Upper lobe of left lung (tissue), 6 donors: ENCODE data around the gene PTPRN2. TPM values are rescaled to one million over a fixed set of nuclear protein-coding genes. Genes with fewer than 3 reads are reported as not detected.

Experiments
- ATAC-seq, 2 donors: fragments of 200-7000 bp; cut with Tn5 transposase; one replicate each; pipeline ENCODE4 v1.9.1; 2022; ENCODE audit warnings: mild to moderate bottlenecking in 2 of 2, moderate library complexity in 2 of 2; ENCODE audit not compliant: low FRiP score in 2 of 2
- DNase-seq, 2 donors: peaks; one replicate each; pipeline ENCODE4 v3.0.0-alpha.2; 2019 to 2020
- H3K27ac ChIP-seq, 4 donors: fragments of 200-600 bp; sonication (generic); one replicate each; pipeline ENCODE4 v1.5.1; 2016 to 2019
- H3K27me3 ChIP-seq, 4 donors: fragments of 200-600 bp; sonication (generic); one replicate each; pipeline ENCODE4 v1.5.1; 2017 to 2019
- H3K36me3 ChIP-seq, 4 donors: fragments of 200-600 bp; sonication (generic); one replicate each; pipeline ENCODE4 v1.5.1; 2016 to 2019
- H3K4me1 ChIP-seq, 4 donors: fragments of 200-600 bp; sonication (generic); one replicate each; pipeline ENCODE4 v1.5.1; 2018 to 2019
- H3K4me3 ChIP-seq, 4 donors: fragments of 200-600 bp; sonication (generic); one replicate each; pipeline ENCODE4 v1.5.1; 2017 to 2019; ENCODE audit warnings: mild to moderate bottlenecking in 2 of 4, moderate library complexity in 1 of 4
- H3K9me3 ChIP-seq, 4 donors: fragments of 200-600 bp; sonication (generic); one replicate each; pipeline ENCODE4 v1.5.1; 2018 to 2019
- CTCF ChIP-seq, 6 experiments: fragments of 450-650 bp in 4 of 6; fragments of 200-600 bp in 2 of 6; sonication (generic) in 2 of 6; IDR thresholded peaks; one replicate each; pipeline ENCODE4 v1.5.1; 2016 to 2019; ENCODE audit warnings: antibody characterized with exemption in 6 of 6
- EP300 ChIP-seq, 4 donors: sonication (generic); formaldehyde crosslinking; IDR thresholded peaks; one replicate each; pipeline ENCODE4 v1.5.1; 2017; ENCODE audit warnings: antibody characterized with exemption in 4 of 4, control low read depth in 2 of 4
- POLR2A ChIP-seq, 4 donors: fragments of 450-650 bp; IDR thresholded peaks; one replicate each; pipeline ENCODE4 v1.5.1; 2016 to 2017; ENCODE audit warnings: antibody characterized with exemption in 4 of 4, mild to moderate bottlenecking in 2 of 4
- POLR2AphosphoS5 ChIP-seq, 2 donors: sonication (generic); formaldehyde crosslinking; IDR thresholded peaks; one replicate each; pipeline ENCODE4 v1.5.1; 2017; ENCODE audit warnings: antibody characterized with exemption in 2 of 2
- WGBS, 2 donors: methylation state at CpG; one replicate each; pipeline ENCODE4 v1.1.5; 2017 to 2018; 5-methylcytosine and 5-hydroxymethylcytosine counted together
- total RNA-seq, 6 donors: library from RNA; depleted of rRNA in 4 of 6; stranded (reverse); fragments of >200 nt in 4 of 6; gene quantifications; one replicate each; pipeline versions ENCODE4 v1.1.0 to v1.2.1, GENCODE V29; 2016 to 2021
- donor health status: DM: no; HTN: no; CAD: no; lungs with moderate emphysema.
- donor health status: DM: no; HTN: yes; CAD: no; lungs with severe emphysema.

The PTPRN2 gene
- total RNA-seq, 6 donors from 2014 or later, result 3.3 to 7.9 (median 5.2) TPM

- Histone ChIP-seq H3K27me3 (no peaks in the 10 kb centered on the region), H3K36me3 (no peaks in the 10 kb centered on the region), H3K9me3 (peaks cover 4 to 13% (median 11%) of the 10 kb centered on the region in 4 donors), H3K4me1 (no peaks in the 10 kb centered on the region), H3K27ac (no peak overlapping the region), H3K4me3 (no peak overlapping the region)
- 87 to 91% methylated on average over 26 to 28 of the region's 28 CpGs for WGBS, 2 donors
- no peak for ATAC-seq
- no peak for DNase-seq
- no peak for TF ChIP-seq CTCF (IDR thresholded peaks at IDR 0.05)
Measured at GRCh38 chr7:158501393-158502067, 86.1 kb downstream of the PTPRN2 start.

- Histone ChIP-seq H3K27ac (no peak overlapping the region), H3K9me3 (peaks cover under 1 to 8% (median 3%) of the 10 kb centered on the region in 4 donors), H3K4me3 (no peak overlapping the region), H3K4me1 (no peaks in the 10 kb centered on the region), H3K36me3 (no peaks in the 10 kb centered on the region), H3K27me3 (no peaks in the 10 kb centered on the region)
- 70 to 75% methylated on average over 12 to 29 of the region's 29 CpGs for WGBS, 2 donors
- DNase-seq, result no peak
- peak; percentile 34 to 53 for ATAC-seq
- TF ChIP-seq POLR2A (IDR thresholded peaks at IDR 0.05) (no peak), POLR2AphosphoS5 (IDR thresholded peaks at IDR 0.05) (no peak), EP300 (IDR thresholded peaks at IDR 0.05) (no peak), CTCF (IDR thresholded peaks at IDR 0.05) (no peak)
Measured at GRCh38 chr7:158500651-158501052, 87.0 kb downstream of the PTPRN2 start.

- no peaks in the 10 kb centered on the region for H3K27me3 ChIP-seq
Measured at GRCh38 chr7:158499082-158499455, 88.6 kb downstream of the PTPRN2 start.

GRCh38 chr7:158498443-158499081, 89.1 kb downstream of the PTPRN2 start:
- 55 to 57% methylated on average over 11 of the region's 11 CpGs for WGBS, 2 donors
- no peak for DNase-seq
- H3K9me3 ChIP-seq, result no peaks in the 10 kb centered on the region
- H3K27me3 ChIP-seq, result no peaks in the 10 kb centered on the region
- TF ChIP-seq EP300 (IDR thresholded peaks at IDR 0.05) (no peak), POLR2A (IDR thresholded peaks at IDR 0.05) (no peak), CTCF (IDR thresholded peaks at IDR 0.05) (no peak), POLR2AphosphoS5 (IDR thresholded peaks at IDR 0.05) (no peak)
- no peak overlapping the region for H3K27ac ChIP-seq
- no peak overlapping the region for H3K4me3 ChIP-seq
- H3K4me1 ChIP-seq, result no peaks in the 10 kb centered on the region
- no peak for ATAC-seq
- H3K36me3 ChIP-seq, result no peaks in the 10 kb centered on the region

More at GRCh38 chr7:158499082-158499455, 88.6 kb downstream of the PTPRN2 start:
- no peak for DNase-seq
- no peaks in the 10 kb centered on the region for H3K9me3 ChIP-seq
- H3K4me3 ChIP-seq, result no peak overlapping the region
- ATAC-seq, result no peak
- no peaks in the 10 kb centered on the region for H3K4me1 ChIP-seq
- H3K36me3 ChIP-seq, result no peaks in the 10 kb centered on the region
- WGBS, 2 donors, result 69 to 95% methylated on average over 4 of the region's 4 CpGs
- no peak overlapping the region for H3K27ac ChIP-seq
- TF ChIP-seq CTCF (IDR thresholded peaks at IDR 0.05), result no peak

GRCh38 chr7:158497627-158498026, 90.0 kb downstream of the PTPRN2 start:
- Histone ChIP-seq H3K36me3 (no peaks in the 10 kb centered on the region), H3K27ac (no peak overlapping the region), H3K27me3 (no peaks in the 10 kb centered on the region), H3K4me1 (no peaks in the 10 kb centered on the region), H3K9me3 (no peaks in the 10 kb centered on the region), H3K4me3 (no peak overlapping the region)
- WGBS, 2 donors, result 70 to 85% methylated on average over 2 to 9 of the region's 9 CpGs
- DNase-seq (no peak), ATAC-seq (no peak)
- TF ChIP-seq CTCF (IDR thresholded peaks at IDR 0.05) (no peak), EP300 (IDR thresholded peaks at IDR 0.05) (no peak), POLR2AphosphoS5 (IDR thresholded peaks at IDR 0.05) (no peak), POLR2A (IDR thresholded peaks at IDR 0.05) (no peak)
